Colonic mucosa (tissue), 4 donors: Measurements from ENCODE around the gene NRDC. TPM values are rescaled to one million over a fixed set of nuclear protein-coding genes. Genes with fewer than 3 reads are reported as not detected.

Experiments used
- DNase-seq: peaks from one replicate; pipeline ENCODE4 v3.0.0-alpha.2; 2020
- H3K27ac ChIP-seq: fragments of 200-600 bp; one replicate; pipeline ENCODE4 v1.8.0; 2021
- H3K27me3 ChIP-seq: fragments of 200-600 bp; one replicate; pipeline ENCODE4 v1.8.0; 2021
- H3K36me3 ChIP-seq: fragments of 200-600 bp; one replicate; pipeline ENCODE4 v1.8.0; 2021
- H3K4me1 ChIP-seq: fragments of 200-600 bp; one replicate; pipeline ENCODE4 v1.8.0; 2021; ENCODE audit warnings: mild to moderate bottlenecking
- H3K4me3 ChIP-seq: fragments of 200-600 bp; one replicate; pipeline ENCODE4 v1.8.0; 2021
- H3K9ac ChIP-seq, 2 donors: one replicate each; pipeline ENCODE4 v1.7.0; 2013; ENCODE audit warnings: control low read depth in 2 of 2, low read depth in 2 of 2, low read length in 2 of 2
- H3K9me3 ChIP-seq: fragments of 200-600 bp; one replicate; pipeline ENCODE4 v1.8.0; 2021
- CTCF ChIP-seq: fragments of 200-600 bp; IDR thresholded peaks from one replicate; pipeline ENCODE4 v1.8.0; 2022; ENCODE audit warnings: antibody characterized with exemption, mild to moderate bottlenecking
- intact Hi-C: fragments of 100-400 bp; cut with DNase I; formaldehyde crosslinking; loops from one replicate; pipeline ENCODE4 v1.14.1; 2022
- total RNA-seq, 2 donors: library from RNA; stranded (reverse); fragmentation: NEBNext Ultra II Directional in 1 of 2; extraction: Animal tissue kit (Norgen Biotek cat#: 25700) in 1 of 2; gene quantifications; one replicate each; pipeline ENCODE4 v1.2.1, GENCODE V29; 2021
- donor health status: healthy.
- donor health status: DM: no; HTN: no; CAD: no.
- donor health status: DM: no; HTN: no; CAD: no.

NRDC gene
- total RNA-seq: 100 to 1,000 TPM in 1 of 2 donors, 10 to 100 TPM in 1; 89.0 to 108 TPM

- intact Hi-C loops: no loop called here
- DNase-seq: peak; percentile 100
Observed at GRCh38 chr1:51878616-51879336, at the start of gene NRDC. Gene NRDC (minus strand): TSS chr1:51878727. CDS start chr1:51878615, 112 bp downstream.

GRCh38 chr1:51927029-51927428 is 48.5 kb upstream of the NRDC start:
- Histone ChIP-seq H3K36me3 (no peaks in the 10 kb centered on the region), H3K4me1 (no peaks in the 10 kb centered on the region), H3K27ac (no peak overlapping the region), H3K9me3 (no peaks in the 10 kb centered on the region), H3K4me3 (no peak overlapping the region), H3K27me3 (no peaks in the 10 kb centered on the region), H3K9ac (no peak overlapping the region)
- intact Hi-C loops: no loop called here
- DNase-seq: no peak
- no peak for TF ChIP-seq CTCF

More at GRCh38 chr1:51878616-51879336, at the start of gene NRDC:
- peaks cover 6% of the 10 kb centered on the region for H3K4me1 ChIP-seq
- peak within 1 kb of the TSS; percentile 78 for H3K4me3 ChIP-seq
- H3K9me3 ChIP-seq: no peaks in the 10 kb centered on the region
- H3K27me3 ChIP-seq: no peaks in the 10 kb centered on the region
- no peak for TF ChIP-seq CTCF
- H3K36me3 ChIP-seq: no peaks in the 10 kb centered on the region
- H3K27ac ChIP-seq: peak within 1 kb of the TSS; percentile 91
- peak within 1 kb of the TSS; percentile 99 to 100 for H3K9ac ChIP-seq

GRCh38 chr1:51926171-51926812 is 47.8 kb upstream of the NRDC start:
- Histone ChIP-seq H3K36me3 (no peaks in the 10 kb centered on the region), H3K4me3 (no peak overlapping the region), H3K27me3 (no peaks in the 10 kb centered on the region), H3K27ac (no peak overlapping the region), H3K9me3 (no peaks in the 10 kb centered on the region), H3K9ac (no peak overlapping the region), H3K4me1 (no peaks in the 10 kb centered on the region)
- TF ChIP-seq CTCF: no peak
- DNase-seq: no peak
- intact Hi-C loops: no loop called here

GRCh38 chr1:51924455-51924854 is 45.9 kb upstream of the NRDC start:
- H3K36me3 ChIP-seq: no peaks in the 10 kb centered on the region
- no peak overlapping the region for H3K4me3 ChIP-seq
- H3K27me3 ChIP-seq: no peaks in the 10 kb centered on the region
- DNase-seq: no peak
- H3K9ac ChIP-seq: no peak overlapping the region
- H3K9me3 ChIP-seq: no peaks in the 10 kb centered on the region
- intact Hi-C loops: no loop called here
- no peaks in the 10 kb centered on the region for H3K4me1 ChIP-seq
- H3K27ac ChIP-seq: no peak overlapping the region
- no peak for TF ChIP-seq CTCF

GRCh38 chr1:51922040-51922439 is 43.5 kb upstream of the NRDC start:
- no peaks in the 10 kb centered on the region for H3K27me3 ChIP-seq
- H3K4me1 ChIP-seq: no peaks in the 10 kb centered on the region
- H3K36me3 ChIP-seq: no peaks in the 10 kb centered on the region
- no peak for DNase-seq
- no peak for TF ChIP-seq CTCF
- intact Hi-C loops: no loop called here
- H3K9me3 ChIP-seq: no peaks in the 10 kb centered on the region
- H3K9ac ChIP-seq: no peak overlapping the region
- no peak overlapping the region for H3K27ac ChIP-seq
- H3K4me3 ChIP-seq: no peak overlapping the region
